Caki2 (cell line): ENCODE measurements around the gene DENND1B. TPM values are rescaled to one million over a fixed set of nuclear protein-coding genes. Genes with fewer than 3 reads are reported as not detected.
A peak's percentile ranks its signal among the peaks of the same experiment; 100 is the strongest.
"Not testable (repeated sequence)": the region's sequence is repeated elsewhere in the genome, so short reads cannot be mapped to it uniquely, and the experiment has no call there.

Experiments used
- DNase-seq: peaks from one replicate; pipeline ENCODE4 v3.0.0-alpha.2; 2015; ENCODE audit warnings: low read depth
- in situ Hi-C: cut with HindIII; loops from 2 replicates; pipeline ENCODE4 v1.10.0; 2016; ENCODE audit warnings: low sequenced_read_pairs, low pct_unique_long_range_greater_than_20kb, mixed read lengths
- total RNA-seq: library from RNA; depleted of rRNA; stranded (reverse); fragments of >200 nt; shearing (Covaris generic); gene quantifications from 2 replicates; pipeline ENCODE4 v1.2.3, GENCODE V29; 2014; ENCODE audit warnings: low replicate concordance

The DENND1B gene
- total RNA-seq, 1 experiment from 2014 or later, result 5.4 TPM

DNA sequence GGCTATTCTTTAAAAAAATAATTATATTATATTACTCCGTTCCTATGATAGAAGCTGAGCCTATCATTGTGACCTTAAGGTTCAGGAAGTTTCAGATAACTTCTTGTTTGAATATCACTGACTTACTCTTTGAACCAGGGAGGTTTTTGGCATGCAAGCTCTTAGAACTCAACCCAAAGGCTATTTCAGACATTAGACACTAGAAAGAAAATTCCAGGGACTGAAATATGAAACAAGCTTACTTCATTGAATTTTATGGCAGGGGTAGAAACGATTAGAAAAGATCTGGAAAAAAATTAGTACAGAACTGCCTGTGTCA lies 159.6 kb downstream of the DENND1B start:
- in situ Hi-C loops, result no loop called here
- DNase-seq, result no peak

DNA sequence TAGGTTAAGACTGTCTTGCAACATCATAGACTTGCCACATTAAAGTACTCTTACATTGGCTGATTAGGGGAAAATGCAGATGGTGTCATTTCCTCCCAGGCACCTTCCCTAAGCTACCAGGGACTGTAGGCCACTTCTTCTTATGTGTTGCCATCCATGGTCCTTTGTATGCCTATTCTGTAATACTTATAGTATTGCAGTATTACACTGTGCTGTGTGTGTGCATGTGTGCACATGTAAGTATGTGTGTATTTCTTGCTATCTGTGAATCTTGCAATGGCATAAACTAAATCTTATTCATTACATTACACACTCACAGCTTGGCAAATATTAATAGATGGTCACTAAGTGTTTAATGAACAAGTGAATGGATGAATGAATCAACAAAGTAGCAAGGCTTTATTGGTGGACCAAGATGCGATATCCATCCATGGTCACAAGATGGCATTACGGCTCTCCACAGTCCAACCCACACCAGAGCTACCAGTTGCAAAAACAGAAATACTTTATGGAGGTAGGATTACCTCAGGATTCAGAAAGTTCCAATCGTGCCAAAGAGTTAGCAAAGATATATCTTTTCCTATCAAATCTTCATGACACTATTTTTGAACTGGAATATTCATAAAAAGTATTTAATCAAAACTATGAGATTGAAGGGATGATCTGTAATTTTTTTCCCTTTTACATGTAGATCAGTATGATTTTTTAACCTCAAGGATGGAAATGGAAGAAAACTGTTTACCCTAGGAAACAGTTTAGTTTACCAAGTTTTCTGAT lies 160.2 kb downstream of the DENND1B start:
- DNase-seq, result peak; percentile 19
- in situ Hi-C loops, result no loop called here

DNA sequence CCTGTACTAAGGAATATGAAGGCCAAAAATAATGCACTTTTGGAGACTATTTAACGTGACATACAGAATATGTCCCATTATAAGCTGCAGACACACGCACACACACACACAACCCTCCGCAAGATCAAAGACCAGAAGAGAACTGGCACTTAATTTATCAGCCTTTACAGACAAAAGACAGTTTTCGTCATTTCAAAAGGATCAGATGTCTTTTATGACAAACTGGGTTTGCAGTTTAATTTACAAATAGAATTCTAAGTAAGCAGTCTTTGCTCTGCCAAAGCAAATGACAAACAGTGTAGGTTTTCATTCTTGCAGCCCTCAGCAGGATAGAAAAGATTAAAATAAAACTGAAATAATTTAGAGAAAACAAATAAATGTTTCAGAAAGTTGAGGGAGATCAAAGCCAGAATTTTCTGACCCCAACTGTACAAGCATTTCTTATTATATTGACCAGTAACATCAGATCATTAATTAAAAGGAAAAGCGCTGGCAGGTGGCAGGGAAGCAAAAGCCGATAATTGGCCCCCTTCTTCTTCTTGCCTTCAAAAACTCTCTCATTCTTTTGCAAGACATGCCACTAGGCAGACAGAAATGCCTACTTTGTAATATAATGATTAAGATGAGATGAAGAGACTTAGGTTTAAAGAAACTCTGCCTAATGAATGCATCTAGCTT lies 169.0 kb downstream of the DENND1B start:
- in situ Hi-C loops, result no loop called here
- no peak for DNase-seq

DNA sequence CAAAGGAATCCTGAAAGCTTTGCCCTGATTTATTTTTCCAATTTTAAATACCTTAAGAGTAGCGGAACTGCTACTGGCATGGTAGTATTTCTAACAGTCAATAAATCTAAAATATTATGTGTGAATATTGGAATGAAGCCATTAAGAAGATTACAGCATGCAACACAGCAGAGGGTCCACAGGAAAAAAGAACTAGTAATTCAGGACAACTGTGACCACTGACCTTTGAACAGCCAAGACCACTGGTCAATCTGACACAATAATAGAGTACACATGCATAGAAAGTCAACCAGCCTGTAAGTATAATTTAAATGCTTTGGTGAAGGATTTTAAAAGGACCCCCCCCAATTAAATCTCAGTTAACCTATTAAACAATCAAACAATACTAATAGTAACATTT lies 171.0 kb downstream of the DENND1B start:
- in situ Hi-C loops, result no loop called here
- no peak for DNase-seq

DNA sequence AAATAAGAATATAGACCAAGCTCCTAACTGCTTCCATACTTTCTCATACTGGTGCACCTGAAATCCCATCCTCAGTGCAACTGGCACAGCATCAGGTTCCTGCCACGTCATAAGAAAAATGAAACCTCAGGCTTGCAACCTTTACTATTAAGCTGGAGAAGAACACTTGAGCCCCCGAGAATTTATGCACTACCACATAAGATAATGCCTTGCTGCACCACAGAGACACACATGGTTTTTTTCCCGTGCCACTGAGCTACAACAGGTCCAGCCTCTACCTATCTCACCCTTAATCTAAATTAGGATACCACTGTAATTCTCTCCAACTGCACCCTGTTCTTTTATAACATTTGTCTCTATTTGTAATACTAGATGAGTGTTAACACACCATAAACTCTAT lies 174.5 kb downstream of the DENND1B start:
- in situ Hi-C loops, result no loop called here
- DNase-seq, result no peak

DNA sequence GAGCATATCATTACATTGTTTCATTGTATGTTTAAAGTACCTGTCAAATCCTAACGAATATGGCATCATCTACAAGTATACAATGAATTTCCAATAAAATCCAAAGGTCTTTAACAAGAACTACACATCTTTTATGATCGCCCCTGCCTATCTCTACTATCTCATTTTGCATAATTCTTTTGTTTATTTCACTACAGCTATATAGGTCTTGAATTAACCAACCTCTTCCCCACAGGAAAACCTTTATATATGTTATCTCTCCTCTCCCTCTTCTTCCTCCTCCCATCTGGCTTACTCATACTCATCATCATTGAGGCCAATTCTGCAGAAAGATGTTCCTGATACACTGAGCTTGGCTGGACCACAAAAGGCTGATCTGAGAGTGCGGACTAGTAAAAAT lies 175.5 kb downstream of the DENND1B start:
- DNase-seq, result no peak
- in situ Hi-C loops, result no loop called here

DNA sequence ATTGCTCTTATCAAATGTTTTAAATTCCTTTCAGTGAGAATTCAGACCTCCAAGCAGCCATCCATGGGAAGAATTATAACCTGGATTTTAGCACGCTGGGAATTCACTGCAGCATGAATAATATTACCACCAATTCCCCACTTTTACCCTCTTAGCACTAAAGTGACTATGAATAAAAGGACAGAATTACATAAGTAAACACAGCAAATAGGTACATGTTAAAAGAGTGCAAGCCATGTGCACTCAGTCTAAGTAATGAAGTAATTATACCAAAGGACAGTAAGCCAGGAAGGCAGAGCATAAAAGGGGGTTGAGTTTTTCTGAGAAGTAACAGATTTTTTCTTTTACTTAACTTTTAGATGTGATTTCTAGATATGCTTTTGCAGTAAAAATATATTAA lies 176.3 kb downstream of the DENND1B start:
- no peak for DNase-seq
- in situ Hi-C loops, result no loop called here

DNA sequence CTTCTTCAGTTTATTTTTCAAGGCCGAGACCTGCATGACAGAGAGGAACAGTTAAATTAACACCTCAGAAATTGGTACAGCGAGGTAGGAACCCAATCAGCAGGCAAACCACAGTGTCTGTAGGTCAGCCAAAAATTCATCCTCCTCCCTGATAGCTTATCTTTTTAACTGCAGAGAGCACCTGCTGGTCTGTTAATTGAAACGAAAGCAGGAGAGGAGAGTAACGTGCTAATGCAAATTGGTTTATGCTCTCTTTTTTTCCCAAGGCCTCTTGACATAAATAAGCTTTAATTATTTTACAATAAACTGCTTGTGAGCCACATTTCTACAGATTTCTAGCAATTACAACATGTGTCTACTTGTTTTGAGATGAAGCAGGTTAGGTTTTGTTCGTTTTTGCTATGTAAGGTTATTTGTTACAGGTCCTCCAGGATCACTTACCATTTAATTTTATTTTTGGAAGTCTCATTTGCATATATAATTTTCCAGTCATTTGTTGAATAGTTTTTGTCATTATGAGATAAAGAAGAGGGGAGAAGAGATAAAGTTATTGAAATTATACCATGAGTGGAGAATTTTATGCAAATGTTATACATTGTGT lies 179.9 kb downstream of the DENND1B start:
- in situ Hi-C loops, result no loop called here
- no peak for DNase-seq

DNA sequence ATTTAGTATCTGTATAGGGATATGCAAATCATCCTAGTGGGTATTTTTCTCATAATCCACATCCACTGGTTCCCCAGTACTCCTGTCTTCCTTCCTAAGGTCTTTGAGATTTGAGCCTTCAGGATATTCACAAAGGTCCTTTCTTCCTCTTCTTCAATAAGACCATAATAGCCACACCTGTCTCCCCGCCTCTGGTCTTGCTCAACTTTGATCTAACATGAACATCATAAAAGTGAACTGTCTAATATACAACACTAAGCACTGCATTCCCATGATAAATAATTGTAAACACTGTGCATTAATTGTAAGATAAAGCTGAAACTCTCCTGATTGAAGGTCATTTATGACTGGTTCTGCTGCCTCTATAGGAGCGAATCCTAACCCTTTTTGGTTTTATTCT lies 184.6 kb downstream of the DENND1B start:
- in situ Hi-C loops, result no loop called here
- no peak for DNase-seq

DNA sequence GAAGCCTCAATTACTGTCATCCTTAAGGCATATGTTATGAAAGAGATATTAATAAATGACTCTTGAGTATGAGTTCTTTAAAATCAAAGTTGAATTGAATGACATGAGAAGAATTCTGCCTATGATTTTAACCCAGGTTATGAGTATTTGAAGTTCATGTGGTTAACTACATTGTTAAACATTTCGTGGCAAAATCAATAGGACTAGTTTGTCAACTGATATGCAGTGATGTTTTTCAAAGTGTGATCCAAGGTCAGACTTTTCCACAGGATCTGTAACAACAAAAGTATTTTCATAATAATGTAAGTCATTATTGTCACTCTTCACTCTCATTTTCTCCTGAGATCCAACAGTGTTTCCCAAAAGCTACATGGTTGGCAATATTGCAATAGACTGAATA lies 189.5 kb downstream of the DENND1B start:
- no peak for DNase-seq
- in situ Hi-C loops, result no loop called here

DNA sequence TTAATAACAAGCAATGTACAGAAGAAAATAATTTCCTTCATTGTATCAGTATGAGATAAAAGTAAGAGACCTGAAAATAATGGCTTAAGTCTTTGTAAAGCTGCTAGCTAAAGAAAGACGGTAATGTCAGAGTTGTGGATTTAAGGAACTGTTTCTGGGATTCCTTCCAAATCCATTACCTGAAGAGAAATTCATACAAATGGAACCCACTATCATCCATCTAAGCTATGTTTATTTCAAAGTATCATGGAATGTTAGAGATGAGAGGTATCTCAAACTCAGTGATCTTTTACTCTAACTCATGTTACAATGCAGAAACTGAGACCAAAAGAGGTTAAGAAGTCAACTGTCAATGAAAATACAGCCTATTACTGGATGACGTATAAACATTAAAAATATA lies 197.7 kb downstream of the DENND1B start:
- DNase-seq, result no peak
- in situ Hi-C loops, result no loop called here

DNA sequence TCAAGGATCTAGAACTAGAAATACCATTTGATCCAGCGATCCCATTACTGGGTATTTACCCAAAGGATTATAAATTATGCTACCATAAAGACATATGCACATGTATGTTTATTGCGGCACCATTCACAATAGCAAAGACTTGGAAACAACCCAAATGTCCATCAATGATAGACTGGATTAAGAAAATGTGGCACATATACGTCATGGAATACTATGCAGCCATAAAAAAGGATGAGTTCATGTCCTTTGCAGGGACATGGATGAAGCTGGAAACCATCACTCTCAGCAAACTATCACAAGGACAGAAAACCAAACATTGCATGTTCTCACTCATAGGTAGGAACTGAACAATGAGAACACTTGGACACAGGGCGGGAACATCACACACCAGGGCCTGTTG lies 199.7 kb downstream of the DENND1B start:
- DNase-seq, in situ Hi-C loops: not testable (repeated sequence)

DNA sequence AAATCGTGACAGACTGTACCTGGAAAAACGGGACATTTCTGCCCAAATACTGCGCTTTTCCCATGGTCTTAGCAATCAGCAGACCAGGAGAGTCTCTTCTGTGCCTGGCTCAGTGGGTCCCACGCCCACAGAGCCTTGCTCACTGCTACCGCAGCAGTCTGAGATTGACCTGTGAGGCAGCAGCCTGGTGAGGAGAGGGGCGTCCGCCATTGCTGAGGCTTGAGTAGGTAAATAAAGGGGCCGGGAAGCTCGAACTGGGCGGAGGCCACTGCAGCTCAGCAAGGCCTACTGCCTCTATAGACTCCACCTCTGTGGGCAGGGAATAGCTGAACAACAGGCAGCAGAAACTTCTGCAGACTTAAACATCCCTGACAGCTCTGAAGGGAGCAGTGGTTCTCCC lies 203.1 kb downstream of the DENND1B start:
- DNase-seq, result no peak
- in situ Hi-C loops, result no loop called here

DNA sequence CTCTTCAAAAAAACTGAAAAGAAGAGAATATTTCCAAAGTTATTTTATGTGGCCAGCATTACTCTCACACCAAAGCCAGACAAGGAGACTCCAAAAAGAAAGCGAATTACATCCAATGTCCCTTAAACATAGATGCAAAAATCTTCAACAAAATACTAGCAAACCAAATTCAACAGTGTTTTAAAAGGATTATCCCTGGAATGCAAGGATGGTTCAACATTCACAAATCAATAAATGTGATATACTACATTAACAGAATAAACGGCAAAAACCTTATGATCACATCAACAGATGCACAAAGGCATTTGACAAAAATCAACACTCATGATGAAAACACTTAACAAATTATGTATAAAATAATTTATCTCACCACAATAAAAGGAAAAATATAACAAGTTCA lies 207.8 kb downstream of the DENND1B start:
- DNase-seq, result no peak
- in situ Hi-C loops, result no loop called here

DNA sequence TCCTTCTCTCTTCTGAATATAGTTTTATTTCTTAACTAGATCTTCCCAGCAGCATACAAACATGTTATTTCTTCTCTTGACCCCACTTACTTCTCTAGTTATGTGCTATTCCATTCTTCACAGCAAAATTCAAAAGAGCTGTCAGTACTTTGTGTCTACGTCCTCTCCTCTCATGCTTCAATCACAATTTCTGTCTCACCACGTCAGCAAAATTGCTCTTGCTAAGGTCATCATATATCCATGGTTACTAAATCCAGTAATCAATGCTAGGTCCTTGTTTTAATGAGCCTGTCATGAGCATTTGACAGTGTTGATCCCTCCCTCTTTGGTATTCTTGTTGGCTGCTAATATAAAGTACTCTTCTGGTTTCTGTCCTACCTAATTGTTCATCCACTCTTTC lies 214.2 kb downstream of the DENND1B start:
- no peak for DNase-seq
- in situ Hi-C loops, result no loop called here

DNA sequence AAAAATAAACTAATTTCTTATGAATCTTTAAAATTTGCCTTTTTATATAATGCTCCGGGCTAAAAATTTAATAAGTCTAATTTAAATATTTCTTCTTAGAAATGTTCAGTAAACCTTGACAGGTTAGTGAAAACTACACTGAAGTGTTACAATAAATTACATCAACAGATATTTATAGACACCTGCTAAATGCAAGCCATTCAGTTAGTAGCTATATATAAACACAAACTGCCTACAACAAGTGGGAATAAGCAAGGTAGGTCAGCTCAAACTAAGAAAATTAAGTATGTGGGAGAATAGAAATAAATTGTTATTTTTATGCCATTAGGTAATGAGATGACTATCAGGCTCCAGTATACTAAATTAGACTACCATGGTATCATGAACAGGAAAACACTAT lies 215.6 kb downstream of the DENND1B start:
- in situ Hi-C loops, result no loop called here
- DNase-seq, result no peak

DNA sequence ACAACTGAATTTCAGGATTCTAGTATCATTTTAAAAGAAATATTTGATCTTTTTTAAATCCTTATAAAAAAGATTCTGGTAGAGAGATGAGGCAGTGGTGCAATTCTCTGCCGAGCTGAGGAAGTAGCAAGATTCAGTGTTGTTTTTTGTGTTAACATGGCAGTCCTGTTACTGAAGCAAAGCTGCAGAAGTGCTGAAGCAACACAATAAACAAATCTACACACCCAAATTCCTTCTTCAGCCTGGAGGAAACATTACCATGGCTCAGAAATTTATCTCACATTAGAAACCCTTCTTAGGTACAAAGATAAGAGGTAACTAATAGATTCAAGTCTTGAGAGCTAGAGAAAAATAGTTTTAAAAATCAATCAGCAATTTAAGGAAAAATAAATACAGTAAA lies 216.0 kb downstream of the DENND1B start:
- in situ Hi-C loops, result no loop called here
- no peak for DNase-seq

DNA sequence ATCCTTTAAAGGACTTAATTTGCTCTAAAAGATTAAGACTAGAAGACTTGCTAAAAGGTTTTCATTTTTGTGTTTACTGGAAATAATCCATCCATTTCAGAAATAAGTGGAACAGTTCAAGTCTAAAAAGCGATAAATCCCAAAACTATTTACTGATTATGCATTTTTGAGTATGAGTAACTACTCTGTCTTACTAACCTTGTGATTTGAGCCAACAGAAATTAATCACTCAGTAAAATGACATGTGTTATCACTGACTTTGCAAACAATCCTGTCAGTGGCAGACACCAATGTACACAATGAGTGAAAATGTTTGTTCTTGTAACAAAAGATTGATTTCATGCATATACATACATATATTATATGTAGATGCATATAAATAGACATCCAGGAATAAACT lies 218.0 kb downstream of the DENND1B start:
- in situ Hi-C loops, result no loop called here
- no peak for DNase-seq

DNA sequence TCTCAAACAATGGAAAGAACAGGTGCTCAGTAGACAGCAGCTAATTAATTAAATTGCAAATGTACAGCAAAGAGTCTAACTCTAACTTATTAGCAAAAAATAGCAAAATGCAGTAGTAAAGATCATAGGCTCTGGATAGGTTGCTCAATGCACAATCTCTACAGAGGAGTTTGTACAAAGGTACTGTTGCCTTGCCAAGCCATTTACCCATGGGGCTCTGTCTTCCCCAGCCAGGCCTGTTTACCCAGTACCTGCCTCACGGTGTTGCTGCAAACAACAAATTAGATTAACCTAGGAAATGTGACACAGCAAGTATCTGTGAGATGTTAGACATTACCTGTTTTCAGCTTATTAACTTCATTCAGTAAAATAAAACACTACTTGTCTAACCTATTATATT lies 222.0 kb downstream of the DENND1B start:
- in situ Hi-C loops, result no loop called here
- no peak for DNase-seq

DNA sequence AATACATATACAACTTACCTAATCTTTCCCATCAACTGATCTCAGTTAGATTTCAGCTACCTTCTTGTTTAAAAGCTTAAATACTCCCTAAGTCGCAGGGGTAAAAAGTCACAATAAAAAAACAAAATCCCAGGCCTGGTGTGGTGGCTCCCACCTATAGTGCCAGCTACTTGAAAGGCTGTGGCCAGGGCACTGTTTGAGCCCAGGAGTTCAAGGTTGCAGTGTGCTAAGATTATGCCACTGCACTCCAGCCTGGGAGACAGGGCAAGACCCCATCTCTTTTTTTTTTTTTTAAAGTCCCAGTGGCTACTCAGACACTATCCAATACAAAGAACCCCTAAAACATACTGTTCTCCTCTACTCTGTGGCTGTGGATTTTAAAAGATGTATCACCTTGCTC lies 228.3 kb downstream of the DENND1B start:
- DNase-seq, result no peak
- in situ Hi-C loops, result no loop called here
